Measurements from ENCODE around the gene CIBAR2.
"Not testable (repeated sequence)": the region's sequence is repeated elsewhere in the genome, so short reads cannot be mapped to it uniquely, and the experiment has no call there.

Gene CIBAR2

GRCh38 chr16:85127379-85127723, 15.1 kb upstream of the CIBAR2 start:
- no peak for DNase-seq

GRCh38 chr16:85126705-85127378, 14.6 kb upstream of the CIBAR2 start:
- no peak for DNase-seq

GRCh38 chr16:85126394-85126704, 14.1 kb upstream of the CIBAR2 start:
- no peak for DNase-seq

DNA sequence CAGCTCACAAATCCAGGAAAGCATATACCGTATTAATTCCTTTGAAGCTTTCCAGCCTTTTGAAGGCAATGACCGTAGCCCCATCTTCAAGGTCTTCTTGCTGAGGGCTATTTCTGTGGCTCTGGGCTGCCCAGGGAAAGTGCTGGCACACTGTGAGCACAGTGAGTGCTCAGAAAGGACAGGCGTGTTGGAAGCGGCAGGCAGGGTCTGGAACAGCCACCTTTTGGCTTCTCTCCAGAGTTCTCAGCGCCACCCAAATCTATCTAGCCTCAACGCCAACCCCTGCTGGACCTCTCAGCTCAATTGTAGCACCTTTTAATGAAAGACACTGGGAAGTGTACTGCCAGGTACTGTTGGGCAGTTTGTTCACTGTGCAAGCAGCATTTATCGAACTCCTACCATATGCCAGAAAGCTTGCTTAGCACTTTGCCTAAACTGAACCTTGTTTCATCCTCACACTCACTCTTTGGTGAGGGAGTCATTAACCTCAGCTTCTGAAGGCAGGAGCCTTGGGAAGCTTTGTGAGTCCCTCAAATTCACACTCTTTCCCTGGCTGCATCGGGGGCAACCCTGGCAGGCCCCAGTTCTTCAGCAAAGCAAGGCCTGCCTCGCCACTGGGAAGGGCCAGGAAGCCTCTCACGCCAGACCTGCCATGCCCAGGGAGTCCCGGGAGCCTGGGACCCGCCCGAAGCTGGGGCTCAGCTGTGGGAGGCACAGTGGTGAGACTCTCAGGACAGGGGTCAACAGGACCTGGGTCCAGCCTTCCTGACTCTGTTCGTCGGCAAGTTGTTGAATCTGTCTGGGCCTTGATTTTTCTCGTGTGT, 13.5 kb upstream of the CIBAR2 start:
- no peak for DNase-seq

DNA sequence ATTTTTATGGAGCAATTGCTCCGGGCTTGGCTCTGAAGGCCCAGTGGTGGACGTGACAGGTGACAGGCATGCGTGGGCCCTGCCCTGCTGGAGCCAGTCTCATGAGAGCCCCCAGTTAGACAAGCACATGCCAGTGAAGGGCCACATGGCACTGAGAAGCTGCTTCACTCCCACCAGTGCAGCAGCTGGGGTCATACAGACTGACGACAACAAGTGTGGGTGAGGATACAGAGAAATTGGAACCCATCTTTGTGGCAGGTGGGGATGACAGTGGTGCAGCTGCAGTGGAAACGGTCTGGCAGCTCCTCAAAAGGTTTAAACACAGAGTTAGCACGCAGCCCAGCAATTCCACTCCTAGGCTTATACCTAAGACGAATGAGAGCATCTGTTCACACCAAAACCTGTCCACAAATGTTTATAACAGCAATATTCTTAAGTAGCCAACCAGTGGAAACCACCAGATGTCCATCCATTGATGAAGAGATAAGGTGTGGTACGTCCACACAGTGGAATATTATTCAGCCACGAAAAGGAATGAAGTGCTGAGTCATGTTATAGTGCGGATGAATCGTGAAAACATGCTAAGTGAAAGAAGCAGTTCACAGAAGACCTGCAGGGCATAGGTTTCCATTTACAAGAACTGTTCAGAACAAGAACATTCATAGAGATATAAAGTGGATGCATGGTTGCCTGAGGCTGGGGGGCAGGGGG, 12.5 kb upstream of the CIBAR2 start:
- DNase-seq = no peak

GRCh38 chr16:85123891-85124635, 11.8 kb upstream of the CIBAR2 start:
- DNase-seq = no peak

GRCh38 chr16:85123441-85123840, 11.2 kb upstream of the CIBAR2 start:
- DNase-seq = not testable (repeated sequence)

GRCh38 chr16:85120006-85120340, 7.7 kb upstream of the CIBAR2 start:
- DNase-seq = no peak

DNA sequence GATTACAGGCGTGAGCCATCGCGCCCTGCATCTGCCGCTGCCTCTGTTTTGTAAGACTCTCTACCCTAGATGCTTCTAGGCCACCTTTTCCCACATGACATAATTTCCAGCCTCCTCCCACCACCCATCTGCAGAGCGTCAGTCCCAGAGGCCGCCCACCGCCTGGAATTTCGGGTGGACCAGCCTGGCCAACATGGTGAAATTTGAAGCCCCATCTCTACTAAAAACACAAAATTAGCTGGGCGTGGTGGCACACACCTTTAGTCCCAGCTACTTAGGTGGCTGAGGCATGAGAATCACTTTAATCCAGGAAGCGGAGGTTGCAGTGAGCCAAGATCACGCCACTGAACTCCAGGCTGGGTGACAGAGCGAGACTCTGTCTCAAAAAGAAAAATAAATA, 5.1 kb upstream of the CIBAR2 start:
- DNase-seq = no peak

DNA sequence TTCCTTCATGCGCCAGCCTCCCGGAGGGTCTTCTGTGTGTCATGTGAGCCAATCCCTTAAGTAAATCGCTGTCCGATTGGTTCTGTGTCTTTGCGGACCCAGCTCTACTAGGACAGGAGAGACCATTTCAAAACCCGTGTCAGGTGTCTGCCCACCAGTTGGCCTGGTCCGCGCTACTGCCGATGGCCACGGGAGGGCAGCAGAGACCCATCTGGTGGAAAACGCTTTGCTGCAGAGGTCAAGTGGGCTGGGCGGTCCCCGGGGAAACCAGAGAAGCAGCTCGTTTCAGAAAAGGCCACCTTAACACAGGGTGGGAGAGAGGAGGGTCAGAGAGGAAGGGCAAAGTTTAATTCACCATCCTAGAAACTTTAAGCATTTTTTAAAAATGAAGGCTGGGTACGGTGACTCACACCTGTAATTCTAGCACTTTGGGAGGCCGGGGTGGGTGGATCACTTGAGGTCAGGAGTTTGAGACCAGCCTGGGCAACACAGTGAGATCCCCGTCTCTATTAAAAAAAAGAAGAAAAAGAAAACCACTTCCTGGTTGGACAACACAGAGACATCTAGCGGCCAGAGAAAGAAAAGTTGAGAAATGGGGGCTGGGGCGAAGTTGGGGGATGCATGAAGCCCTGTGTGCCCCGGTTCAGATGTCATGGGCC, 2.8 kb upstream of the CIBAR2 start:
- peak; percentile 80 for DNase-seq

- no peak for DNase-seq
Observed at GRCh38 chr16:85113913-85114312, 1.6 kb upstream of the CIBAR2 start.

DNA sequence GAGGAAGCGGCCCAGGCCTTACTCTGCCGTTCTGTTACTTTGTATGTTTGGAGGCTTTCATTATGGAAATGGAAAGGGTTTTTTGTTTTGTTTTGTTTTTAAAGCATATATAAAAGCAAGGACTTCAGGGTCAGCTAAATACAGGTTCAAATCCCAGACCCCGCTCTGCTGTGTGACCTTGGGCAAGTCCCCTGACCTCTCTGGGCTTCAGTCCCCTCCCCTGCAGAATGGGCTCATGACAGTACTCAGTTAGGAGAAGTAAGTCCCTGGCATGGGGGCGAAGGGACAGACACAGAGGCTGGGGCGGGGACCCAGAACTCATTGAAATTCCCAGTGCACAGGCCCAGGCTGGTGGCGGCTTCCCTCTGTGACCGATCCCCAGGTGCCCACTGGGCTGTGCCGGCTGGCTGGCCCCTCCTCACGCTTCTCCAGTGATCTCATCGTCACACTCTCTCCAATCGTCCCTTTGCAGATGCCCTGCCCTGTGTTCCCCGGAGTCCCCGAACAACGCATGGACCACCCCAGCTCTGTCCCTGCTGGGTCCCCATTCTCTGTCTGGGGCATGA, 979 bp upstream of the CIBAR2 start:
- DNase-seq = no peak

DNA sequence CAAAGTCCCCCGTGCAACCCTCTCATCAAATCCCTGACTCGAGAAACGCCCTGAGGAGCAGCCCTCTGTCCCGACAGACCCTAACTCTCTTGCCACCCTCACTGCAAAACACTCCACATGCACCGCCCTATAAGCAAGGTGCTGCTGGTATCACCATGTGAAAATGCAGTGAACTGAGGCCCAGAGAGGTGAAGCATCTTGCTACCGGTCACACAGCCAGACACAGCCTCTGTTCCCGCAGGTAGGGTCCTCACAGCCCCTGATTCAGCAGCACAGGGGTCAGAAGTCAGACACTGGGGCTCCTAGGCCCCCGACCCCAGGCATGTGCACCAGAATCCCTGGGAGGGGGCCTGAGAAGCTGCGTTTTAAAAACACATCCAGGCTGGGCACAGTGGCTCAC, 1.1 kb downstream of the CIBAR2 start:
- no peak for DNase-seq

GRCh38 chr16:85110105-85110504, 2.2 kb downstream of the CIBAR2 start:
- DNase-seq = no peak

- DNase-seq = no peak
Observed at GRCh38 chr16:85107532-85107931, 4.7 kb downstream of the CIBAR2 start.

GRCh38 chr16:85107083-85107482, 5.2 kb downstream of the CIBAR2 start:
- no peak for DNase-seq

DNA sequence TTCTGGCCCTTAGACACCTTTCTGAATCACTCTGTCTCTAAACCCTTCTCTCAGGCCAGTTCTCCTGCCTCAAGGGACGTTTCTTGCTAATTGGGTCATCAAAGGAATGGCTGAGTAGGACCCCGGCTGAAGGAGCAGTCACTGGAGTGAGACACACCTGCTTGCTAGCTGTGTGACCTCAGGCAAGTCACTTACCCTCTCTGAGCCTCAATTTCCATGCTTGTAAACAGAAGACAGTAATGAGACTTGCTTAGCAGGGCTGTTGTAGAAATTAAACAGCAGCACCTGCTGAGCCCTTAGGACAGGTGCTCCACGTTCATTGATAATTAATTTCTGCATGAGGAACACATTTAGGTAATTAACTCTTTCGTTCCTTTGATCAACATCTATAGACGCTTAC, 6.8 kb downstream of the CIBAR2 start:
- DNase-seq = no peak

GRCh38 chr16:85104821-85105391, 7.4 kb downstream of the CIBAR2 start:
- peak; percentile 54 for DNase-seq

DNA sequence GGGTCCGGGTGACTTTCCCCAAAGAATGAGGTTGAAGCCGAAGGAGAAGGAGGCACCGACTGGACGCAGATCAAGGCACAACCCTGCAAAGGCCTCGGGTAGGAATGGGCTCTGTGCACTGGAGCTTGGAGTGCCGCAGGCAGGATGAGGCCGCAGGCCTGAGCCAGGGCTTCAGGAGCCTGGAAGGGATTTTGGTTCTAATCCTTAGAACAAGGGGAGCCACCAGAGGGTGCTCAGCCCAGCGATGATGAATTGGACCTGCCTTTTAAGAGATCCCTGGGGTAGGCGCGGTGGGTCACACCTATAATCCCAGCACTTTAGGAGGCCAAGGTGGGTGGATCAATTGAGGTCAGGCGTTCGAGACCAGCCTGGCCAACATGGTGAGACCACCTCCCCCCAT, 8.1 kb downstream of the CIBAR2 start:
- DNase-seq = no peak

DNA sequence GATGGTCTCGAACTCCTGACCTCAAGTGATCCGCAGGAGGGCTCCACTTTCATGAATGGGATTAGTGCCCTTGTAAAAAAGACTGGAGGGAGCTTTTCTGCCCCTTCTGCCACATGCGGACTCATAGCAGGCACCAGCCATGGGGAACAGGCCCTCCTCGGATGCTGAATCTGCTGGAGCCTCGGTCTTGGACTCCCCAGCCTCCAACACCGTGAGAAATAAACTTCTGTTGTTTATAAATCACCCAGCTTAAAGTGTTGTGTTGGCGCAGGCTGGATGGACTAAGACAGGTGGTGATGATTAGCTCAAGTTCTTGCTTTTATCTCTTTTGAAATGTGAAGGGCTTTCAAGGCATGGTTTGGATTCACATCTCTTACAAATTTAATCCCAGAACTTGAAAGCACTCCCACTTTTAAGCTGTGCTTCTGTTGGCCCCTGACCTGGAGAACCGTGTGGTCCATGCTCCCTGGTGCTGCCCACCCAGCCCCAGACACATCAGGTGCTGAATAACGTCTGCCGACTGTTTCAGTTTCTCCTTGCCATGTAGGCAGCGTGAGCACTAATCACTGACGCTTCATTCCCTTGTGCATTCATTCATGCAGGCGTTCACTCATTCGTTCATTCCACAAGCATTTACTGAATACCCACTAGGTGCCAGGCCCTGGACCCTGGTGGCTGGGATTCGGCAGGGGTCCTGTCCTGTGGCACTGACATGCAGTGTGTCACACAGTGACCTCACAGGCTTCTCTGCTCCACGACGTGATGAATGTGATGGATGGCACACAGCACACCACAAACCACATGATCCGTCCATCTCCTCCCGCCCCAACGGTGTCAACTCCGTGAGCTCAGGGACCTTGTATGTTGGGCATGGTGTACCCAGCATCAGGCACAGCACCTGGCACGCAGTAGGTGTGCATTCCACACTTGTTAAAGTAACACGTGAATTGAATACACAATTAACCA, 8.9 kb downstream of the CIBAR2 start:
- no peak for DNase-seq
